MM.1S (cell line): ENCODE results near the gene SPTBN1.

Source experiments
- DNase-seq: peaks from one replicate; pipeline ENCODE4 v3.0.0-alpha.2; 2015
- H2AFZ ChIP-seq: fragments of 300-600 bp; sonication (generic); 2 replicates; pipeline ENCODE4 v1.6.0; 2016; ENCODE audit warnings: antibody characterized with exemption, low read length
- H3F3A ChIP-seq: fragments of 300-600 bp; sonication (generic); 2 replicates; pipeline ENCODE4 v1.6.1; 2016; ENCODE audit warnings: mild to moderate bottlenecking, antibody characterized with exemption, low read length, moderate library complexity, mixed read lengths; ENCODE audit not compliant: insufficient read depth
- H3K27ac ChIP-seq: fragments of 300-600 bp; sonication (generic); 2 replicates; pipeline ENCODE4 v1.5.1; 2016; ENCODE audit warnings: mild to moderate bottlenecking, low read length
- H3K27me3 ChIP-seq: fragments of 300-600 bp; sonication (generic); replicated peaks from 2 replicates; pipeline ENCODE4 v1.6.0; 2016; ENCODE audit warnings: low read length; ENCODE audit not compliant: insufficient read depth
- H3K36me3 ChIP-seq: fragments of 300-600 bp; sonication (generic); replicated peaks from 2 replicates; pipeline ENCODE4 v1.6.1; 2016; ENCODE audit warnings: mild to moderate bottlenecking, low read length, mixed read lengths; ENCODE audit not compliant: insufficient read depth
- H3K4me1 ChIP-seq: fragments of 300-600 bp; sonication (generic); 2 replicates; pipeline ENCODE4 v1.6.1; 2016; ENCODE audit warnings: low read length, mixed read lengths
- H3K4me2 ChIP-seq: fragments of 300-600 bp; sonication (generic); 2 replicates; pipeline ENCODE4 v1.6.0; 2016; ENCODE audit warnings: low read depth, low read length
- H3K4me3 ChIP-seq: fragments of 300-600 bp; sonication (generic); 2 replicates; pipeline ENCODE4 v1.5.1; 2016; ENCODE audit warnings: low read length, mixed read lengths
- H3K79me2 ChIP-seq: fragments of 300-600 bp; sonication (generic); 2 replicates; pipeline ENCODE4 v1.6.1; 2016; ENCODE audit warnings: mixed run types, low read length, mixed read lengths
- H3K9ac ChIP-seq: fragments of 300-600 bp; sonication (generic); 2 replicates; pipeline ENCODE4 v1.6.1; 2016; ENCODE audit warnings: low read length, mixed read lengths
- H3K9me2 ChIP-seq: fragments of 300-600 bp; sonication (generic); replicated peaks from 2 replicates; pipeline ENCODE4 v1.6.1; 2016; ENCODE audit warnings: mild to moderate bottlenecking, low read length, mixed read lengths; ENCODE audit not compliant: insufficient read depth
- H3K9me3 ChIP-seq: fragments of 300-600 bp; sonication (generic); replicated peaks from 2 replicates; pipeline ENCODE4 v1.6.1; 2016; ENCODE audit warnings: mild to moderate bottlenecking, low read length, mixed read lengths; ENCODE audit not compliant: insufficient read depth
- H4K20me1 ChIP-seq: fragments of 300-600 bp; sonication (generic); 2 replicates; pipeline ENCODE4 v1.6.1; 2016; ENCODE audit warnings: mild to moderate bottlenecking, low read length, moderate library complexity, mixed read lengths; ENCODE audit not compliant: insufficient read depth
- EZH2 ChIP-seq: fragments of 300-600 bp; sonication (generic); optimal IDR thresholded peaks from 2 replicates; pipeline ENCODE3; 2017; ENCODE audit warnings: low read depth, mild to moderate bottlenecking, antibody characterized with exemption, low read length, mixed read lengths
- EZH2phosphoT487 ChIP-seq: fragments of 300-600 bp; sonication (generic); IDR thresholded peaks from 2 replicates; pipeline ENCODE4 v1.6.1; 2018; ENCODE audit warnings: antibody characterized with exemption, low read length
- TF ChIP-seq, protein P1 (sequence below): fragments of 300-600 bp; sonication (generic); IDR thresholded peaks from 2 replicates; pipeline ENCODE4 v1.5.1; 2016; ENCODE audit warnings: antibody characterized with exemption, low read length, mixed read lengths

Gene SPTBN1

DNA sequence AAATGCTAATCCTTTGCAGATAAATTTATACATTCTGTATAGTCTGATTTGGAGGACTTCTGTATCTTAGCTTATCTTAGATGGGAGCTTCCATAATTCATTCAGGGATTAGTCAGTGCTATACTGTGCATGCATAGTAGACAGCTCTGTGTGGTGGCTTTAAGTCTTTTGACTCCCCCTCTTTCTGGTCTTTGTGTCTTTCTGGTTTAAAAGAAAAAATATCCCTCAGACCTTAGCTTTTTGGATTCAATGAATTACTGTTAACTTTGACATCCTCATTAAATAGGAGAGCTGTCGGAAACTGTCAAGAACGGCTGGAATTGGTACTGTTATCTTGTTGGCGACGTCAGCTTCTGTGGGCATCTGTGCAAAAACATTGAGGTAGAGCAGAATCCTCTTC lies 130.4 kb downstream of the SPTBN1 start:
- Histone ChIP-seq H3K27me3 (no peaks in the 10 kb centered on the region), H3K9me3 (no peaks in the 10 kb centered on the region), H3K27ac (no peak overlapping the region), H3K36me3 (peaks cover 5% of the 10 kb centered on the region; the same call in 1 of the 2 replicates), H3K79me2 (peaks cover 100% of the 10 kb centered on the region), H3K9ac (no peak overlapping the region), H3K4me3 (no peak overlapping the region), H3F3A (peaks cover 5% of the 10 kb centered on the region; the same call in 1 of the 2 replicates), H3K9me2 (no peaks in the 10 kb centered on the region), H3K4me1 (peaks cover 13% of the 10 kb centered on the region; the same call in 1 of the 2 replicates), H2AFZ (no peak overlapping the region), H4K20me1 (peaks cover 58% of the 10 kb centered on the region), H3K4me2 (no peak overlapping the region)
- DNase-seq, result no peak
- TF ChIP-seq EZH2phosphoT487, result no peak
- TF ChIP-seq, protein P1, sequence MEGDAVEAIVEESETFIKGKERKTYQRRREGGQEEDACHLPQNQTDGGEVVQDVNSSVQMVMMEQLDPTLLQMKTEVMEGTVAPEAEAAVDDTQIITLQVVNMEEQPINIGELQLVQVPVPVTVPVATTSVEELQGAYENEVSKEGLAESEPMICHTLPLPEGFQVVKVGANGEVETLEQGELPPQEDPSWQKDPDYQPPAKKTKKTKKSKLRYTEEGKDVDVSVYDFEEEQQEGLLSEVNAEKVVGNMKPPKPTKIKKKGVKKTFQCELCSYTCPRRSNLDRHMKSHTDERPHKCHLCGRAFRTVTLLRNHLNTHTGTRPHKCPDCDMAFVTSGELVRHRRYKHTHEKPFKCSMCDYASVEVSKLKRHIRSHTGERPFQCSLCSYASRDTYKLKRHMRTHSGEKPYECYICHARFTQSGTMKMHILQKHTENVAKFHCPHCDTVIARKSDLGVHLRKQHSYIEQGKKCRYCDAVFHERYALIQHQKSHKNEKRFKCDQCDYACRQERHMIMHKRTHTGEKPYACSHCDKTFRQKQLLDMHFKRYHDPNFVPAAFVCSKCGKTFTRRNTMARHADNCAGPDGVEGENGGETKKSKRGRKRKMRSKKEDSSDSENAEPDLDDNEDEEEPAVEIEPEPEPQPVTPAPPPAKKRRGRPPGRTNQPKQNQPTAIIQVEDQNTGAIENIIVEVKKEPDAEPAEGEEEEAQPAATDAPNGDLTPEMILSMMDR, result no peak
- TF ChIP-seq EZH2, result no peak

DNA sequence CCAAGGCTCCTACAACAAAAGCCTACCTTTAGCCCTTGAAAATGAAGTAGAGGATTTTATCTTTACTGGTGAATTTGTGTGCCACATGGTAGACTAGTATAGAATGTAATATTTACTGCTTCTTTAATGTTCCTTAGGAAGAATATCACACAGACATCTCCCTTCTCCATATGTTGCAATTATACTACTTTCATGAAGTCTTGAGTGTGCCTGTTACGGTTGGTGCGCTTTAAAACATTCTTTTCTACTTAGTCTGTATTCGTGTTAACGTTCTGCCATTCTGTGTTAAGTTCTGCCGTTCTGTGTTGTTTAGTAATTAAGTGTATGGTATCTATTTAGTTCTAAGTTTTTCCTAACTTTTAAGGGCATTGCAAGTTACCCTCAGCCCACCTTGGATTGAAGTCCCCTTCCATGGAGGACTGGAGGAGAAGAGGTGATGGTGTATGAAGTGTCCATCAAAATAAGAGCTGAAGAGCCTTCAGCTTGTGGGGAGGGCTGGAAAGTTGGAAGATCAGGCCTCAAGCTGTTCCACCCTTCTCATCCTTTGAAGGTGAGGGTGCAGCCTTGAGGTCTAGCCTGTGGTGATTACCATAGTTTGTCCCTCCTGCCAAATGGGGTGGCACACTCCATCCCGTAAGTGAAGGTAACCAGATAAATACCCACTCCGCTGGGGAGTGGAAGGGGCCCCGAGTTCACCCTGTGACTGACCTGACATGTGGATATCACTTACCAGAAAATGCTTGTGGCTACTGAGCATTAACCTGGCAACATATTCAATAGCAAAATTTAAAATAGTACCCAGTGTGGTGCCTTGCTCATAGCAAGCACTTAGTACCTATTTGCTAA lies 131.3 kb downstream of the SPTBN1 start:
- H3K79me2 ChIP-seq, result peaks cover 100% of the 10 kb centered on the region
- H3K27me3 ChIP-seq, result no peaks in the 10 kb centered on the region
- no peak for DNase-seq
- peaks cover 7% of the 10 kb centered on the region; the same call in 1 of the 2 replicates for H3K4me1 ChIP-seq
- H2AFZ ChIP-seq, result no peak overlapping the region
- no peak overlapping the region for H3K4me3 ChIP-seq
- peaks cover 60% of the 10 kb centered on the region for H4K20me1 ChIP-seq
- TF ChIP-seq, protein P1, result no peak
- TF ChIP-seq EZH2, result no peak
- no peak for TF ChIP-seq EZH2phosphoT487
- H3K9me2 ChIP-seq, result no peaks in the 10 kb centered on the region
- no peak overlapping the region for H3K27ac ChIP-seq
- H3K9me3 ChIP-seq, result no peaks in the 10 kb centered on the region
- peaks cover 5% of the 10 kb centered on the region; the same call in 1 of the 2 replicates for H3K36me3 ChIP-seq
- peaks cover 3% of the 10 kb centered on the region; the same call in 1 of the 2 replicates for H3F3A ChIP-seq
- no peak overlapping the region for H3K4me2 ChIP-seq
- H3K9ac ChIP-seq, result no peak overlapping the region

DNA sequence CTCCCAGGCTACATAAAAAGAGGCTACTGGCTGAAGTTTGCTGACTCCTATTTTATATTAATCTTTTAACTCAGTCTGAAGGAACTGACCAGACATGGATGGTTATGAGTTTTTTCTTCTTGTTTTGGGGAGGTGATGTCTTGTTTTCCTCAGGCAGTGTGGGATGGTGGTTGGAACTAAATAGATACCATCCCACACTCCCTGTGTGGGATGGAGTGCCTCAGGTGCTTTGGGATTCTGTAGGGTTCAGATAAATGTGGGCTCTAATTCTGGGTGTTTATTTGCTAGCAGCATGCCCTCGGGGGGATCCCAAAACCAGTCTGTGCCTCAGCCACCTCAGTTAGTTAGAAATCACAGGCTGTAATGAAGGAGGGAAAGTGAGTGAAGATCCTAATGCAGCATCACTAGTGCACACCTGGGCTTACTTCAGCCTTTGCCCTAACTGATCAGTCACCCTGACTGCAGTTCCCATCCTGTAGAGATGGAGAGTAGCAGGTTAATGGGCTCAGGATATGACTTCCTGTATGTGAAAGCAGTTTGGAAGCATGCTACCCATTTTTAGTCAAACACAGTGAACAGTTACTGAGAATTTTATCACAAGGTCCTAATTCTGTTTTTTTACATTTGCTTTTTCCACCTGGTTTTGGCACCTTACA lies 132.2 kb downstream of the SPTBN1 start:
- H3K9me2 ChIP-seq, result no peaks in the 10 kb centered on the region
- no peaks in the 10 kb centered on the region for H3F3A ChIP-seq
- no peak overlapping the region for H3K4me3 ChIP-seq
- peaks cover 67% of the 10 kb centered on the region for H4K20me1 ChIP-seq
- H3K27me3 ChIP-seq, result no peaks in the 10 kb centered on the region
- no peak overlapping the region for H3K27ac ChIP-seq
- peaks cover 7% of the 10 kb centered on the region; the same call in 1 of the 2 replicates for H3K4me1 ChIP-seq
- H3K79me2 ChIP-seq, result peaks cover 100% of the 10 kb centered on the region
- no peak for DNase-seq
- H3K4me2 ChIP-seq, result no peak overlapping the region
- no peaks in the 10 kb centered on the region for H3K9me3 ChIP-seq
- TF ChIP-seq EZH2phosphoT487 (no peak), EZH2 (no peak)
- TF ChIP-seq, protein P1, result no peak
- H3K9ac ChIP-seq, result no peak overlapping the region
- peaks cover 9% of the 10 kb centered on the region; the same call in 1 of the 2 replicates for H3K36me3 ChIP-seq
- no peak overlapping the region for H2AFZ ChIP-seq
